Measurements from ENCODE around the gene SYNPO2L. TPM values are rescaled to one million over a fixed set of nuclear protein-coding genes. Genes with fewer than 3 reads are reported as not detected.

SYNPO2L gene
- total and polyA plus RNA-seq, 4 donors, result 0.11 to 1.5 (median 0.54) TPM; not detected in 1

Other genes with a start within 250 kb of the SYNPO2L start
- 10 to 100 TPM; 69.9 to 72.3 TPM for gene ANXA7, start 242.0 kb downstream of the SYNPO2L start, total RNA-seq
- gene ANXA7, start 242.0 kb downstream of the SYNPO2L start, polyA plus RNA-seq (ENCODE audit: insufficient read length in 2 of 2), result 10 to 100 TPM; 55.6 to 59.2 TPM
- gene MSS51, start 222.5 kb downstream of the SYNPO2L start, total RNA-seq, result 1 to 10 TPM; 3.2 to 3.9 TPM
- gene MSS51, start 222.5 kb downstream of the SYNPO2L start, polyA plus RNA-seq (ENCODE audit: insufficient read length in 2 of 2), result 1 to 10 TPM; 2.4 to 6.4 TPM
- gene PPP3CB, start 160.0 kb downstream of the SYNPO2L start, total RNA-seq, result 100 to 1,000 TPM in 1 of 2 donors, 10 to 100 TPM in 1; 49.1 to 180 TPM
- 100 to 1,000 TPM; 166 to 173 TPM for gene PPP3CB, start 160.0 kb downstream of the SYNPO2L start, polyA plus RNA-seq (ENCODE audit: insufficient read length in 2 of 2)
- 10 to 100 TPM; 94.2 to 98.3 TPM for gene USP54, start 64.7 kb downstream of the SYNPO2L start, total RNA-seq
- 10 to 100 TPM; 79.0 to 84.3 TPM for gene USP54, start 64.7 kb downstream of the SYNPO2L start, polyA plus RNA-seq (ENCODE audit: insufficient read length in 2 of 2)
- 1 to 10 TPM; 1.6 to 4.2 TPM for gene MYOZ1, start 14.6 kb downstream of the SYNPO2L start, total RNA-seq
- gene MYOZ1, start 14.6 kb downstream of the SYNPO2L start, polyA plus RNA-seq (ENCODE audit: insufficient read length in 2 of 2), result 1 to 10 TPM; 1.3 to 2.2 TPM
- gene AGAP5, start 42.1 kb upstream of the SYNPO2L start, total RNA-seq, result 10 to 100 TPM in 1 of 2 donors, 1 to 10 TPM in 1; 5.8 to 10.1 TPM
- gene AGAP5, start 42.1 kb upstream of the SYNPO2L start, polyA plus RNA-seq (ENCODE audit: insufficient read length in 2 of 2), result 10 to 100 TPM in 1 of 2 donors, 1 to 10 TPM in 1; 9.2 to 25.7 TPM
- gene SEC24C, start 88.3 kb upstream of the SYNPO2L start, total RNA-seq, result 10 to 100 TPM; 45.7 to 63.4 TPM
- 10 to 100 TPM; 70.9 to 73.7 TPM for gene SEC24C, start 88.3 kb upstream of the SYNPO2L start, polyA plus RNA-seq (ENCODE audit: insufficient read length in 2 of 2)
- gene CHCHD1, start 126.0 kb upstream of the SYNPO2L start, total RNA-seq, result 10 to 100 TPM; 22.4 to 39.5 TPM
- gene CHCHD1, start 126.0 kb upstream of the SYNPO2L start, polyA plus RNA-seq (ENCODE audit: insufficient read length in 2 of 2), result 10 to 100 TPM; 44.5 to 44.6 TPM
- gene ZSWIM8, start 129.6 kb upstream of the SYNPO2L start, total RNA-seq, result 10 to 100 TPM; 38.8 to 95.9 TPM
- gene ZSWIM8, start 129.6 kb upstream of the SYNPO2L start, polyA plus RNA-seq (ENCODE audit: insufficient read length in 2 of 2), result 100 to 1,000 TPM; 127 to 148 TPM
- gene NDST2, start 155.6 kb upstream of the SYNPO2L start, total RNA-seq, result 10 to 100 TPM in 1 of 2 donors, 1 to 10 TPM in 1; 8.8 to 23.0 TPM
- 10 to 100 TPM; 36.7 to 45.3 TPM for gene NDST2, start 155.6 kb upstream of the SYNPO2L start, polyA plus RNA-seq (ENCODE audit: insufficient read length in 2 of 2)
- gene CAMK2G, start 218.5 kb upstream of the SYNPO2L start, total RNA-seq, result 10 to 100 TPM; 49.8 to 97.6 TPM
- 100 to 1,000 TPM; 127 to 147 TPM for gene CAMK2G, start 218.5 kb upstream of the SYNPO2L start, polyA plus RNA-seq (ENCODE audit: insufficient read length in 2 of 2)

Data from spinal cord (tissue), 4 donors.